Activated B cell treated with CpG ODN at 0.5 μM for 24 hours (primary cell): ENCODE results near the gene SS18L1. TPM values are rescaled to one million over a fixed set of nuclear protein-coding genes. Genes with fewer than 3 reads are reported as not detected.
A peak's percentile ranks its signal among the peaks of the same experiment; 100 is the strongest.

Source experiments
- ATAC-seq: fragments of 200-7000 bp; cut with Tn5 transposase; one replicate; pipeline ENCODE4 v1.10.0; 2021; ENCODE audit warnings: low read depth, mild to moderate bottlenecking, moderate library complexity
- CTCF ChIA-PET: fragments of 350-600 bp; sonication (Branson Sonifier 250); formaldehyde crosslinking; loops from one replicate; lab custom pipeline; 2021; ENCODE audit warnings: antibody characterized with exemption; lab: Charles Lee
- POLR2A ChIA-PET: fragments of 350-600 bp; sonication (Branson Sonifier 250); formaldehyde crosslinking; loops from one replicate; lab custom pipeline; 2021; ENCODE audit warnings: antibody characterized with exemption; lab: Charles Lee
- DNase-seq: peaks from one replicate; pipeline ENCODE4 v3.0.0; 2022
- H3K27ac Mint-ChIP-seq: one replicate; pipeline ENCODE4 v1.8.0; 2020; ENCODE audit warnings: mixed read lengths
- H3K27me3 Mint-ChIP-seq: one replicate; pipeline ENCODE4 v1.8.0; 2021; ENCODE audit warnings: mixed read lengths
- H3K36me3 Mint-ChIP-seq: one replicate; pipeline ENCODE4 v1.8.0; 2021; ENCODE audit warnings: low read depth, mixed read lengths
- H3K4me1 Mint-ChIP-seq: one replicate; pipeline ENCODE4 v1.8.0; 2021; ENCODE audit warnings: mixed read lengths
- H3K4me3 Mint-ChIP-seq: one replicate; pipeline ENCODE4 v1.8.0; 2020; ENCODE audit warnings: mild to moderate bottlenecking, mixed read lengths
- H3K9me3 Mint-ChIP-seq: one replicate; pipeline ENCODE4 v1.8.0; 2020; ENCODE audit warnings: mixed read lengths
- CTCF ChIP-seq: fragments of 200-600 bp; IDR thresholded peaks from one replicate; pipeline ENCODE4 v1.8.0; 2022; ENCODE audit warnings: antibody characterized with exemption, mild to moderate bottlenecking
- intact Hi-C: fragments of 100-400 bp; cut with micrococcal nuclease; formaldehyde crosslinking; loops from one replicate; pipeline ENCODE4 v1.15.1; 2024
- total RNA-seq: library from RNA; stranded (reverse); gene quantifications from 2 replicates; pipeline ENCODE4 v1.2.3, GENCODE V29; 2022

SS18L1 gene
- total RNA-seq, 1 donor from 2014 or later: 9.0 TPM

GRCh38 chr20:62219992-62220665 lies 76.6 kb downstream of the SS18L1 start, which contains the start of gene HRH3:
HRH3 (minus strand) TSS chr20:62220278; CDS start chr20:62219970, 308 bp downstream.
- Mint-ChIP-seq H3K4me1 (peaks cover 1% of the 10 kb centered on the region), H3K36me3 (no peaks in the 10 kb centered on the region), H3K4me3 (peak within 1 kb of the TSS; percentile 46), H3K9me3 (no peaks in the 10 kb centered on the region), H3K27me3 (peaks cover 37% of the 10 kb centered on the region), H3K27ac (no peak within 1 kb of the TSS)
- POLR2A ChIA-PET: no interaction called here
- ATAC-seq (peak; percentile 85), DNase-seq (peak; percentile 54)
- CTCF ChIA-PET: no interaction called here
- intact Hi-C loops: loop anchor here (1.0 kb wide), 1 partner anchor 18 kb away; the partner anchor contains the start of gene OSBPL2
- no peak for TF ChIP-seq CTCF

DNA sequence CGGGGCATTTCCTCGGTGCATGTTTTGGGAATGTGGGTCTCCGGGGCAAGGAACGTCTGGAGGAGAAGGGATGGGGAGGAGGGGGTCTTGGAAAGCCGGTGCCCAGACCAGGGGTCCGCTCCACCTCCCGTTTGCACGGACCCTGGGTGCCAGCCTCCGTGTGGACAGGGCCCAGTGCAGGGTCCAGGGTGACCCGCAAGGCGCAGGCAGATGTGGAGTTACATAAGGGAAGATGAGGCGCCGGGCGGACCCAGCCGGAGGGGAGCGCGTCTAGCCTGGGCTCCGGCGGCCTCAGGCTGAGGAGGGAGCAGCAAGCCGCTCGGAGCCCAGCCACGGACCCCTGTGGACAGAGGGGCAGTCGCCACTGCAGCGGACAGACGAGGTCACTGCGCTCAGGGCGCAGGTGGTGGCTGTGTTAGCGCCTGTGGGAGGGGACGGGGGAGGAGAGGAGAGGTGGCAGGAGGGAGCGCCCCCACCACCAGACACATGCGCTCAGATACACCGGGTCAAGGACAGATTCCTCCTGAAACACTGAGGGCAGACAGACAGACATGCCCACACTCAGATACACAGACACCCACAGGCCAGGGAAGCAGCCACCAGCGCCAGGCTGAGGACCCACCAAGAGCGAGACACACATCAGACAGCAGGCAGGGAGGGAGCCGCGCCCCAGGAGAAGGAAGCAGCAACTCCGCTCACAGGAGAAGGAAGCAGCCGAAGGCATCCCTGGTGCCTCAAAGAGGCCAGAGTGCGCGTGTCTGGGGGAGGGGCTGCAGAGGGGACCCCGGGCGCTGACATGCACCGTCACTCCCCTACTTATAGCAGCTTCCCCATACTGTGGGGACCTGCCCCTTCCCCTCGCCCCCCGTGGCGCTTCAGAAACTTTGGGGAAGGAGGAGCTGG lies 77.3 kb downstream of the SS18L1 start:
- Mint-ChIP-seq H3K36me3 (no peaks in the 10 kb centered on the region), H3K27me3 (peaks cover 41% of the 10 kb centered on the region), H3K27ac (no peak overlapping the region), H3K4me1 (peaks cover 1% of the 10 kb centered on the region), H3K4me3 (peak overlapping the region; percentile 28), H3K9me3 (no peaks in the 10 kb centered on the region)
- DNase-seq: no peak
- CTCF ChIA-PET: no interaction called here
- no peak for ATAC-seq
- TF ChIP-seq CTCF: no peak
- intact Hi-C loops: loop anchor here (1.0 kb wide), 1 partner anchor 17 kb away; the partner anchor contains the start of gene OSBPL2
- POLR2A ChIA-PET: no interaction called here

DNA sequence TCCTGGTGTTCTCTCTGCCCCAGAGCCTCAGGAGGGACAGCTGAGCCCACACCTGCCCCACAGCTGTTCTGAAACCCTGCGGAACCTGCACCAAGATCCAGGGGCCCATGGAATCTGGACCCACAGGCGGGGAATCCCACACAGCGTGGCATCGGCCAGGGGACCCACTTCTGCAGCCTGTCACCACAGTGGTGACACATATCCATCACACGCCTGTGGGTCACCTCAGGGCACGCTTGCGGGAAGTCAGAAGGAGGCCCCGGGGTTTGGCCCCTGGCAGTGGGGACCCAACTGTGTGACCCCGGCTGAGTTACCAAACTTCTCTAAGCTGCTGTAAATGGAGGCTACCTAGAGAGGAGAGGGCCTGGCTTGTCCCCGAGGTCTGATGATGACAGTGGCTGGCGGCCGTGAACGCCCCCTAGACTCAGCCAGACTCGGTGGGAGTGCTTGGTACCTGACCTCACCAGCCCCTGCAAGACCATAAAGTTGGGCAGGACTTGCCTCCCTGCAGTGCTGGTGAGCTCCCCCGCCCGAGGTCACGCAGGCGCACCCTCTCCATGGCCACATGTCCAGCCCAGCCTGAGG lies 78.8 kb downstream of the SS18L1 start:
- ATAC-seq (no peak), DNase-seq (no peak)
- Mint-ChIP-seq H3K9me3 (no peaks in the 10 kb centered on the region), H3K27ac (no peak overlapping the region), H3K36me3 (no peaks in the 10 kb centered on the region), H3K27me3 (peaks cover 38% of the 10 kb centered on the region), H3K4me3 (no peak overlapping the region), H3K4me1 (peaks cover 1% of the 10 kb centered on the region)
- CTCF ChIA-PET: no interaction called here
- no peak for TF ChIP-seq CTCF
- intact Hi-C loops: no loop called here
- POLR2A ChIA-PET: no interaction called here

DNA sequence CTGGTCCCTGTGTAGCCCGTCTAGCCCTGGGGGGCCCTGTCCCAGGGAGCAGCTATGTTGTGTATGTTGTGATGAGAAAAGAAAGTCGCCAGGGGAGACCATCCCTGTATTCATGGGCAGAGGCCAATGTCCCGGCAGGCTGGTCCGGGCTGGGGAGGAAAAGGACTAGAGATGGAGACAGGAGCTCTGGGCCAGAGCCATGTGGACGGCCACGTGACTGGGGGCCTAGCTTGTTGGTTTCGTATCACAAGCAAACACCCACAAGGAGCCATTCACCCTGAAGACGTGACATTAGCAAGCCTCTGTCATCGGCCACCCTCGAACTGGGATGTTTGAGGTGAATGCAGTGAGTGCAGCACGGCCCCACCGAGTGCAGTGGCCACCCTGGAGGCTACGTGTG lies 79.4 kb downstream of the SS18L1 start:
- no peak overlapping the region for H3K27ac Mint-ChIP-seq
- POLR2A ChIA-PET: no interaction called here
- no peak for ATAC-seq
- H3K27me3 Mint-ChIP-seq: peaks cover 38% of the 10 kb centered on the region
- peaks cover 1% of the 10 kb centered on the region for H3K4me1 Mint-ChIP-seq
- intact Hi-C loops: no loop called here
- no peak for TF ChIP-seq CTCF
- CTCF ChIA-PET: no interaction called here
- H3K36me3 Mint-ChIP-seq: no peaks in the 10 kb centered on the region
- no peaks in the 10 kb centered on the region for H3K9me3 Mint-ChIP-seq
- H3K4me3 Mint-ChIP-seq: no peak overlapping the region
- no peak for DNase-seq

DNA sequence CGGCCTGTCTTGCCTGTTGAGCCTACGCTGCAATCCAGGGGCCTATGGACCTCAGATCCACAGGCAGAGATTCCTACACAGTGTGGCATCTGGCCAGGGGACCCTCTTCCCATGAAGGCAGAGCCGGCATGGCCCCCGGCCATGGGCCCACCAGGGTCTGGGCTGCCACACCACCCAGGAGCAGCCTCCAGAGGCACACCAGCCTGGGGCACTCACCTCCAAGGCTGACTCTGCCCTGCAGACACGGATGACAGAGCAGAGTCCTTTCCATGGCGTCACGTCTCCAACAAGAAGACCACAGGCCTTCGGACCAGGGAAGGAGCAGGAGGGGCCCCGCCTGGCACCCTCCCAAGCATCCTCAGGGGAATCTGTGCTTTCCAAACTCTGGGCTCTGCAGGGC lies 80.0 kb downstream of the SS18L1 start:
- Mint-ChIP-seq H3K4me3 (no peak overlapping the region), H3K27me3 (peaks cover 38% of the 10 kb centered on the region), H3K27ac (no peak overlapping the region), H3K4me1 (peaks cover 1% of the 10 kb centered on the region), H3K36me3 (no peaks in the 10 kb centered on the region), H3K9me3 (no peaks in the 10 kb centered on the region)
- TF ChIP-seq CTCF: no peak
- ChIA-PET POLR2A (no interaction called here), CTCF (no interaction called here)
- DNase-seq: no peak
- intact Hi-C loops: no loop called here
- ATAC-seq: no peak
